Dendritic cell treated with granulocyte-macrophage colony-stimulating factor and Interleukin-4, amounts not matched to agents 40 ng/mL and 50 ng/mL, for 4 days (primary cell): ENCODE data around the gene ANTXR2.
"Not testable (repeated sequence)": the region's sequence is repeated elsewhere in the genome, so short reads cannot be mapped to it uniquely, and the experiment has no call there.

Experiments
- H3K27ac Mint-ChIP-seq: one replicate; pipeline ENCODE4 v1.8.0; 2022; ENCODE audit warnings: mild to moderate bottlenecking, mixed read lengths
- H3K27me3 Mint-ChIP-seq: one replicate; pipeline ENCODE4 v1.8.0; 2022; ENCODE audit warnings: mild to moderate bottlenecking, mixed read lengths
- H3K36me3 Mint-ChIP-seq: one replicate; pipeline ENCODE4 v1.8.0; 2022; ENCODE audit warnings: low read depth, mixed read lengths
- H3K4me1 Mint-ChIP-seq: one replicate; pipeline ENCODE4 v1.8.0; 2022; ENCODE audit warnings: low read depth, mixed read lengths
- H3K4me3 Mint-ChIP-seq: one replicate; pipeline ENCODE4 v1.8.0; 2022; ENCODE audit warnings: mild to moderate bottlenecking, moderate library complexity, mixed read lengths
- H3K9me3 Mint-ChIP-seq: one replicate; pipeline ENCODE4 v1.8.0; 2022; ENCODE audit warnings: mixed read lengths
- intact Hi-C: fragments of 100-400 bp; cut with micrococcal nuclease; formaldehyde crosslinking; loops from one replicate; pipeline ENCODE4 v1.15.0; 2022

ANTXR2 gene

GRCh38 chr4:79906303-79906702, 166.7 kb downstream of the ANTXR2 start:
- peaks cover 20% of the 10 kb centered on the region for H3K4me1 Mint-ChIP-seq
- H3K4me3 Mint-ChIP-seq: no peak overlapping the region
- no peaks in the 10 kb centered on the region for H3K27me3 Mint-ChIP-seq
- H3K36me3 Mint-ChIP-seq: peaks cover 63% of the 10 kb centered on the region
- H3K27ac Mint-ChIP-seq: no peak overlapping the region
- intact Hi-C loops: no loop called here
- H3K9me3 Mint-ChIP-seq: no peaks in the 10 kb centered on the region

GRCh38 chr4:79905212-79905611, 167.8 kb downstream of the ANTXR2 start:
- peaks cover 56% of the 10 kb centered on the region for H3K36me3 Mint-ChIP-seq
- no peak overlapping the region for H3K27ac Mint-ChIP-seq
- intact Hi-C loops: no loop called here

GRCh38 chr4:79904331-79904730, 168.7 kb downstream of the ANTXR2 start:
- Mint-ChIP-seq H3K4me1 (peaks cover 20% of the 10 kb centered on the region), H3K27me3 (no peaks in the 10 kb centered on the region)

More at GRCh38 chr4:79905212-79905611, 167.8 kb downstream of the ANTXR2 start:
- no peaks in the 10 kb centered on the region for H3K9me3 Mint-ChIP-seq
- no peak overlapping the region for H3K4me3 Mint-ChIP-seq
- peaks cover 20% of the 10 kb centered on the region for H3K4me1 Mint-ChIP-seq
- H3K27me3 Mint-ChIP-seq: no peaks in the 10 kb centered on the region

GRCh38 chr4:79900182-79900581, 172.8 kb downstream of the ANTXR2 start:
- Mint-ChIP-seq H3K4me3 (no peak overlapping the region), H3K4me1 (no peaks in the 10 kb centered on the region), H3K27ac (no peak overlapping the region), H3K9me3 (no peaks in the 10 kb centered on the region), H3K27me3 (no peaks in the 10 kb centered on the region), H3K36me3 (peaks cover 13% of the 10 kb centered on the region)
- intact Hi-C loops: no loop called here

More at GRCh38 chr4:79904331-79904730, 168.7 kb downstream of the ANTXR2 start:
- Mint-ChIP-seq H3K4me3 (no peak overlapping the region), H3K9me3 (no peaks in the 10 kb centered on the region), H3K36me3 (peaks cover 48% of the 10 kb centered on the region), H3K27ac (no peak overlapping the region)
- intact Hi-C loops: no loop called here

DNA sequence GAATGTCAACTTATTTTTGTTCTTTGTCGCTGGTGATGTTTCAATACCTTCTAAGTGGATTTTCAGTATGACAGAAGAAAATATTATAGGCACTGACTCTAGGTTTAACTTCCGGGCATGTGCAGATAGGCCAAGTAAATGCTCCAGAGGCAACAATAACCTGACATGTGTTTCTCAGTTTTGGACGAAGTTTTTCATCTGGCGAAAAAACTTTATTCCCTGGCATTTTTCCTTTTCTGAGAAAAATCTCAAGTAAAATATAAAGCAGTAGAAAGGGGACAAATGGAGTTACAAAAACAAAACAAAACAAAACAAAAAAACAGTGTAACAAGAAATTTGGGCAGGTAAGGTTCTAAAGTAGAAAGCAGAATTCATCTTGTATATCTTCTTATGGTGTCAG, 173.5 kb downstream of the ANTXR2 start:
- intact Hi-C loops: no loop called here
- Mint-ChIP-seq H3K27ac (no peak overlapping the region), H3K27me3 (no peaks in the 10 kb centered on the region), H3K9me3 (no peaks in the 10 kb centered on the region), H3K4me3 (no peak overlapping the region), H3K4me1 (no peaks in the 10 kb centered on the region), H3K36me3 (peaks cover 9% of the 10 kb centered on the region)

DNA sequence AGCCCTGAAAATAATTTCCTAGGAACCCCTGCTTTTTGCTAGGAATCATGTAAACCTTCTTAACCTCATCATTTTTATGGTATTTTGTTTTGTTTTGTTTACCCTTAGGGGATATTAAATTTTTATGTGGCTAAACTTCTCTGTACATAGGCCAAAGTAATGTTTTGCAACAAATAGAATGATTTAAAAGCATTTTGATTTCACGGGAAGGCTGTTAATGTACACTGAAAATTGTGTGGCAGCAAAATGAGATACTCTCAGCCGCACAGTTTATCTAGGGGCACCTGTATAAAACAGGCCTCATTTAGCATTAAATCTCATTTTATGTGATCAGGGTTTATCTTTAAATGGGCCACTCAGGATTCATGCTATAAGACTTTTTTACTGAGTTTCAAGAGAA, 175.0 kb downstream of the ANTXR2 start:
- Mint-ChIP-seq H3K4me3 (no peak overlapping the region), H3K27ac (no peak overlapping the region), H3K27me3 (no peaks in the 10 kb centered on the region), H3K9me3 (no peaks in the 10 kb centered on the region), H3K36me3 (peaks cover 4% of the 10 kb centered on the region), H3K4me1 (no peaks in the 10 kb centered on the region)
- intact Hi-C loops: no loop called here

- no peaks in the 10 kb centered on the region for H3K36me3 Mint-ChIP-seq
- intact Hi-C loops: no loop called here
- no peak overlapping the region for H3K4me3 Mint-ChIP-seq
- H3K4me1 Mint-ChIP-seq: no peaks in the 10 kb centered on the region
- no peaks in the 10 kb centered on the region for H3K27me3 Mint-ChIP-seq
- H3K27ac Mint-ChIP-seq: no peak overlapping the region
- no peaks in the 10 kb centered on the region for H3K9me3 Mint-ChIP-seq
These were observed 175.9 kb downstream of the ANTXR2 start for GRCh38 chr4:79897174-79897573.

- no peak overlapping the region for H3K27ac Mint-ChIP-seq
- no peaks in the 10 kb centered on the region for H3K36me3 Mint-ChIP-seq
- no peaks in the 10 kb centered on the region for H3K27me3 Mint-ChIP-seq
- H3K4me1 Mint-ChIP-seq: no peaks in the 10 kb centered on the region
- intact Hi-C loops: no loop called here
- H3K9me3 Mint-ChIP-seq: no peaks in the 10 kb centered on the region
- H3K4me3 Mint-ChIP-seq: no peak overlapping the region
These were observed 179.6 kb downstream of the ANTXR2 start for GRCh38 chr4:79893456-79893855.

DNA sequence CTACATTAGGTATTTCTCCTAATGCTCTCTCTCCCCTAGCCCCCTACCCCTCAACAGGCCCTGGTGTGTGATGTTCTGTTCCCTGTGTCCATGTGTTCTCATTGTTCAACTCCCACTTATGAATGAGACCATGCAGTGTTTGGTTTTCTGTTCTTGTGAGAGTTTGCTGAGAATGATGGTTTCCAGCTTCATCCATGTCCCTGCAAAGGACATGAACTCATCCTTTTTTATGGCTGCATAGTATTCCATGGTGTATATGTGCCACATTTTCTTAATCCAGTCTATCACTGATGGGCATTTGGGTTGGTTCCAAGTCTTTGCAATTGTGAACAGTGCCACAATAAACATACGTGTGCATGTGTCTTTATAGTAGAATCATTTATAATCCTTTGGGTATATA, 184.0 kb downstream of the ANTXR2 start:
- H3K4me3 Mint-ChIP-seq, H3K27me3 Mint-ChIP-seq, H3K36me3 Mint-ChIP-seq, H3K4me1 Mint-ChIP-seq, intact Hi-C loops, H3K9me3 Mint-ChIP-seq, H3K27ac Mint-ChIP-seq: not testable (repeated sequence)

DNA sequence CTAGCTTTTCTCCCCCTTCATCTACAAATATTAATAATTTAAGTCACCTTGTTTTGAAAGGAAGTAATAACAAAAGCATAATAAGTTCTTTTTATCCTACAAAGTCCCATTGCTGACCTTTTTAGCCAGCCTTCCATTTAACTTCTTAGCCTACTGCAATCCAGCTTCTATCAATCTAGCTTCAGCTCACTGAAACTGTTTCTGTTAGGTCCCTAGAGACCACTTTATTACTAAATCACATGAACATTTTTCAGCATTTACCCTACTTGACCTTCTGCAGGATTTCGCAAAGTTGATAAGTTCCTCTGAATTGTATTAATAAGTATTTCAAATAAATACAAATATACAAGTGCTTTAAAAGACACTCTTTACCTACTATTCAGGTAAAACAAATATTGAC, 186.5 kb downstream of the ANTXR2 start:
- Mint-ChIP-seq H3K36me3 (no peaks in the 10 kb centered on the region), H3K4me3 (no peak overlapping the region), H3K9me3 (no peaks in the 10 kb centered on the region), H3K4me1 (no peaks in the 10 kb centered on the region), H3K27me3 (no peaks in the 10 kb centered on the region), H3K27ac (no peak overlapping the region)
- intact Hi-C loops: no loop called here

GRCh38 chr4:79886021-79886420, 187.0 kb downstream of the ANTXR2 start:
- no peaks in the 10 kb centered on the region for H3K9me3 Mint-ChIP-seq

DNA sequence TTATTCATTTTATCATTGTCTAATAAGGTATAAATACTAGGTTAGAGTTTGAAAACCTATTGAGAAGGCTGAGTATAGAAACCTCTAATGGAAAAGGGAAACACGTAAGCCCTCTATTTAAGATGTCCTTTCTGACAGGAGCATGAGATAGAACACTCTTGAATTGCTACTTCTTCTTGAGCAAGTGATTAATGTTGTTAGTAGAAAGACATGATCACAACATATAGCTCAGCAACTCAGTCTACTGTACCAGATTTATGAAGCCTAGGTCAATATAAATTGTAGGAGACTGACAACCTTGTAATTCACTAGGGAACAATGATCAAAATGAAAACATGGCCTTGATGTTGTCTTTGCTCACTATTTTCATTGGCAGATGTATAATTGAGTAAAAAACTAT, 189.7 kb downstream of the ANTXR2 start:
- no peaks in the 10 kb centered on the region for H3K4me1 Mint-ChIP-seq
- no peaks in the 10 kb centered on the region for H3K36me3 Mint-ChIP-seq
- no peaks in the 10 kb centered on the region for H3K27me3 Mint-ChIP-seq
- peaks cover 3% of the 10 kb centered on the region for H3K9me3 Mint-ChIP-seq
- intact Hi-C loops: no loop called here
- no peak overlapping the region for H3K27ac Mint-ChIP-seq
- no peak overlapping the region for H3K4me3 Mint-ChIP-seq

More at GRCh38 chr4:79886021-79886420, 187.0 kb downstream of the ANTXR2 start:
- Mint-ChIP-seq H3K27ac (no peak overlapping the region), H3K27me3 (no peaks in the 10 kb centered on the region), H3K4me1 (no peaks in the 10 kb centered on the region), H3K36me3 (no peaks in the 10 kb centered on the region), H3K4me3 (no peak overlapping the region)
- intact Hi-C loops: no loop called here

DNA sequence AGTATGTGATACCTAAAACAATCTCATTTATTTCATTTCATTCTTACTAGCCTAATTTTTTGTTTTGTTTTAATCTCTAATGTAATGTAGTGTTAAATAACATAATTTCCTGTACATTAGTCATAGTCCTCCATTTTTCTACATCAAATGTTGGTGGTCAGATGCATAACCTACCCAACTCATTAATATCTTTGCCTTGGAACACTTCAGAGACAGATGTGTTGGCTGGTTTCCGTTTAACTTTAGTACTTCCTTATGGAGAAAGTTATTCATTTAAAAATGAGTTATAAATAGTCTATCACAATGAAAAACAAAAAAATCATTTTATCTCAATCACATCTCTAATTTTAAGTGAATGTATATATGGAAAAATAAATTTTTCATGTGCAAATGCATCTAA, 190.2 kb downstream of the ANTXR2 start:
- peaks cover 8% of the 10 kb centered on the region for H3K9me3 Mint-ChIP-seq
- no peaks in the 10 kb centered on the region for H3K36me3 Mint-ChIP-seq
- intact Hi-C loops: no loop called here
- H3K27ac Mint-ChIP-seq: no peak overlapping the region
- no peaks in the 10 kb centered on the region for H3K27me3 Mint-ChIP-seq
- H3K4me1 Mint-ChIP-seq: no peaks in the 10 kb centered on the region
- H3K4me3 Mint-ChIP-seq: no peak overlapping the region

DNA sequence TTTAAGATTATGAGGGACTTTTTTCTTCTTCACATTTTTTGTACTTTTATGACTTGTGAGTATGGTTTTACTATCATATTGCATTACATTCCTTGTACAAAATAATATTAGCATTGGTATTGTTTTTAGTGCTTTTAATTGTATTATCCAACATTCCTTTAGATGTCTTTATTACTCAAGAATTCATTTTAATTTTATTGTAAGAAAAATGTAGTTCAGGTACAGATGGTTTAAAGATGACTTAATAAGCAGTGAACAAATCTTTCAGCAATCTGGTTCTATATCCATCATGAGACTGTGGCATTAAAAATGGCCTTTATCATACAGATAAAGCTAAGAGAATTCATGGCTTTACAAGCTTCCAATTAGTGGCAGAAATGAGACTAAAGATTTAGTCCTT, 191.6 kb downstream of the ANTXR2 start:
- Mint-ChIP-seq H3K27me3 (no peaks in the 10 kb centered on the region), H3K27ac (no peak overlapping the region), H3K4me1 (no peaks in the 10 kb centered on the region), H3K9me3 (peaks cover 12% of the 10 kb centered on the region), H3K36me3 (no peaks in the 10 kb centered on the region), H3K4me3 (no peak overlapping the region)
- intact Hi-C loops: no loop called here

GRCh38 chr4:79877511-79877910, 195.5 kb downstream of the ANTXR2 start:
- Mint-ChIP-seq H3K36me3 (no peaks in the 10 kb centered on the region), H3K27ac (no peak overlapping the region), H3K4me3 (no peak overlapping the region), H3K27me3 (no peaks in the 10 kb centered on the region), H3K4me1 (no peaks in the 10 kb centered on the region), H3K9me3 (peaks cover 12% of the 10 kb centered on the region)
- intact Hi-C loops: no loop called here
